HG02759 (cell line): ENCODE data around the gene GULP1.
"Not testable (repeated sequence)": the region's sequence is repeated elsewhere in the genome, so short reads cannot be mapped to it uniquely, and the experiment has no call there.

Experiments used
- ATAC-seq: cut with Tn5 transposase; IDR thresholded peaks from one replicate; pipeline ENCODE4 v1.9.1; 2021; ENCODE audit warnings: mild to moderate bottlenecking, moderate library complexity; ENCODE audit not compliant: unreplicated experiment

GULP1 gene

GRCh38 chr2:188291617-188292347 is at the start of gene GULP1:
TSS of gene GULP1 (plus strand) at chr2:188291874. CDS start at chr2:188477703, 185,829 bp downstream.
- ATAC-seq, result no peak

- no peak for ATAC-seq
Observed at GRCh38 chr2:188243381-188243780, 48.3 kb upstream of the GULP1 start.

- ATAC-seq, result no peak
Observed at GRCh38 chr2:188244383-188244782, 47.3 kb upstream of the GULP1 start.

- ATAC-seq, result no peak
Observed at GRCh38 chr2:188245230-188245629, 46.4 kb upstream of the GULP1 start.

GRCh38 chr2:188248513-188248912 is 43.2 kb upstream of the GULP1 start:
- no peak for ATAC-seq

GRCh38 chr2:188251034-188251433 is 40.6 kb upstream of the GULP1 start:
- ATAC-seq, result no peak

GRCh38 chr2:188256420-188256819 is 35.3 kb upstream of the GULP1 start:
- ATAC-seq, result no peak

GRCh38 chr2:188265315-188265714 is 26.4 kb upstream of the GULP1 start:
- ATAC-seq, result no peak

GRCh38 chr2:188267776-188268175 is 23.9 kb upstream of the GULP1 start:
- no peak for ATAC-seq

GRCh38 chr2:188269004-188269403 is 22.7 kb upstream of the GULP1 start:
- ATAC-seq, result no peak

GRCh38 chr2:188272121-188272520 is 19.6 kb upstream of the GULP1 start:
- ATAC-seq, result no peak

- ATAC-seq, result no peak
Observed at GRCh38 chr2:188274274-188274673, 17.4 kb upstream of the GULP1 start.

- ATAC-seq, result no peak
Observed at GRCh38 chr2:188276255-188276654, 15.4 kb upstream of the GULP1 start.

GRCh38 chr2:188277786-188278185 is 13.9 kb upstream of the GULP1 start:
- no peak for ATAC-seq

GRCh38 chr2:188278388-188279092 is 13.1 kb upstream of the GULP1 start:
- ATAC-seq, result no peak

GRCh38 chr2:188279093-188279445 is 12.6 kb upstream of the GULP1 start:
- ATAC-seq, result no peak

- no peak for ATAC-seq
Observed at GRCh38 chr2:188280811-188281222, 10.9 kb upstream of the GULP1 start.

- no peak for ATAC-seq
Observed at GRCh38 chr2:188282907-188283306, 8.8 kb upstream of the GULP1 start.

GRCh38 chr2:188284251-188284650 is 7.4 kb upstream of the GULP1 start:
- ATAC-seq, result not testable (repeated sequence)

- ATAC-seq, result no peak
Observed at GRCh38 chr2:188285049-188285448, 6.6 kb upstream of the GULP1 start.

GRCh38 chr2:188285774-188286173 is 5.9 kb upstream of the GULP1 start:
- no peak for ATAC-seq

- ATAC-seq, result no peak
Observed at GRCh38 chr2:188291142-188291616, 495 bp upstream of the GULP1 start.
